Upper lobe of left lung (tissue), 6 donors: ENCODE data around the gene PNPLA5. TPM values are rescaled to one million over a fixed set of nuclear protein-coding genes. Genes with fewer than 3 reads are reported as not detected.
A peak's percentile ranks its signal among the peaks of the same experiment; 100 is the strongest.

Experiments
- ATAC-seq, 2 donors: fragments of 200-7000 bp; cut with Tn5 transposase; one replicate each; pipeline ENCODE4 v1.9.1; 2022; ENCODE audit warnings: mild to moderate bottlenecking in 2 of 2, moderate library complexity in 2 of 2; ENCODE audit not compliant: low FRiP score in 2 of 2
- DNase-seq, 2 donors: peaks; one replicate each; pipeline ENCODE4 v3.0.0-alpha.2; 2019 to 2020
- H3K27ac ChIP-seq, 4 donors: fragments of 200-600 bp; sonication (generic); one replicate each; pipeline ENCODE4 v1.5.1; 2016 to 2019
- H3K27me3 ChIP-seq, 4 donors: fragments of 200-600 bp; sonication (generic); one replicate each; pipeline ENCODE4 v1.5.1; 2017 to 2019
- H3K36me3 ChIP-seq, 4 donors: fragments of 200-600 bp; sonication (generic); one replicate each; pipeline ENCODE4 v1.5.1; 2016 to 2019
- H3K4me1 ChIP-seq, 4 donors: fragments of 200-600 bp; sonication (generic); one replicate each; pipeline ENCODE4 v1.5.1; 2018 to 2019
- H3K4me3 ChIP-seq, 4 donors: fragments of 200-600 bp; sonication (generic); one replicate each; pipeline ENCODE4 v1.5.1; 2017 to 2019; ENCODE audit warnings: mild to moderate bottlenecking in 2 of 4, moderate library complexity in 1 of 4
- H3K9me3 ChIP-seq, 4 donors: fragments of 200-600 bp; sonication (generic); one replicate each; pipeline ENCODE4 v1.5.1; 2018 to 2019
- EP300 ChIP-seq, 4 donors: sonication (generic); formaldehyde crosslinking; IDR thresholded peaks; one replicate each; pipeline ENCODE4 v1.5.1; 2017; ENCODE audit warnings: antibody characterized with exemption in 4 of 4, control low read depth in 2 of 4
- POLR2A ChIP-seq, 4 donors: fragments of 450-650 bp; IDR thresholded peaks; one replicate each; pipeline ENCODE4 v1.5.1; 2016 to 2017; ENCODE audit warnings: antibody characterized with exemption in 4 of 4, mild to moderate bottlenecking in 2 of 4
- POLR2AphosphoS5 ChIP-seq, 2 donors: sonication (generic); formaldehyde crosslinking; IDR thresholded peaks; one replicate each; pipeline ENCODE4 v1.5.1; 2017; ENCODE audit warnings: antibody characterized with exemption in 2 of 2
- WGBS, 2 donors: methylation state at CpG; one replicate each; pipeline ENCODE4 v1.1.5; 2017 to 2018; 5-methylcytosine and 5-hydroxymethylcytosine counted together
- total RNA-seq, 6 donors: library from RNA; depleted of rRNA in 4 of 6; stranded (reverse); fragments of >200 nt in 4 of 6; gene quantifications; one replicate each; pipeline versions ENCODE4 v1.1.0 to v1.2.1, GENCODE V29; 2016 to 2021
- TF ChIP-seq, protein P1 (sequence below), 6 experiments: fragments of 450-650 bp in 4 of 6; fragments of 200-600 bp in 2 of 6; sonication (generic) in 2 of 6; IDR thresholded peaks; one replicate each; pipeline ENCODE4 v1.5.1; 2016 to 2019; ENCODE audit warnings: antibody characterized with exemption in 6 of 6
- donor health status: DM: no; HTN: no; CAD: no; lungs with moderate emphysema.
- donor health status: DM: no; HTN: yes; CAD: no; lungs with severe emphysema.

The PNPLA5 gene
- total RNA-seq, 6 donors from 2014 or later: not detected

DNA sequence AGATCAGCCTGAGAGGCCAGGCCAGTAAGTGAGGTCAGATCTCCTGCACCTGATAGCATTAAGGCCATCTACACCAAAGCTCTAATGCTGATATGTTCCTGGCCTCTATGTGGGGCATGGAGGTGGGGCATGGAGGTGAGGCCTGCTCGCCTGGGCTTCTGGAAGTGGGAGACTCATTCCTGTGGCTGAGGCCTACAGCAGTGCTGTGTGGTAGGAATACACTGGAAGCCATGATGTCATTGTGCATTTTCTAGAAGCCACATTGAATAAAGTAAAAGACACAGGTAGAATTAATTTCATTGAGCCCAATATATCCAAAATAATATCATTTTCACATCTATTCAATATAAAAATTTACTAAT, 34.5 kb upstream of the PNPLA5 start:
- H3K4me1 ChIP-seq: peaks cover 9 to 17% (median 13%) of the 10 kb centered on the region in 4 donors
- WGBS, 2 donors: 75 to 82% methylated on average over 1 of the region's 1 CpG
- H3K4me3 ChIP-seq: no peak overlapping the region
- no peak overlapping the region for H3K27ac ChIP-seq
- DNase-seq (no peak), ATAC-seq (no peak)
- H3K36me3 ChIP-seq: no peaks in the 10 kb centered on the region
- TF ChIP-seq POLR2AphosphoS5 (IDR thresholded peaks at IDR 0.05) (no peak), EP300 (IDR thresholded peaks at IDR 0.05) (no peak), POLR2A (IDR thresholded peaks at IDR 0.05) (no peak)
- TF ChIP-seq, protein P1, sequence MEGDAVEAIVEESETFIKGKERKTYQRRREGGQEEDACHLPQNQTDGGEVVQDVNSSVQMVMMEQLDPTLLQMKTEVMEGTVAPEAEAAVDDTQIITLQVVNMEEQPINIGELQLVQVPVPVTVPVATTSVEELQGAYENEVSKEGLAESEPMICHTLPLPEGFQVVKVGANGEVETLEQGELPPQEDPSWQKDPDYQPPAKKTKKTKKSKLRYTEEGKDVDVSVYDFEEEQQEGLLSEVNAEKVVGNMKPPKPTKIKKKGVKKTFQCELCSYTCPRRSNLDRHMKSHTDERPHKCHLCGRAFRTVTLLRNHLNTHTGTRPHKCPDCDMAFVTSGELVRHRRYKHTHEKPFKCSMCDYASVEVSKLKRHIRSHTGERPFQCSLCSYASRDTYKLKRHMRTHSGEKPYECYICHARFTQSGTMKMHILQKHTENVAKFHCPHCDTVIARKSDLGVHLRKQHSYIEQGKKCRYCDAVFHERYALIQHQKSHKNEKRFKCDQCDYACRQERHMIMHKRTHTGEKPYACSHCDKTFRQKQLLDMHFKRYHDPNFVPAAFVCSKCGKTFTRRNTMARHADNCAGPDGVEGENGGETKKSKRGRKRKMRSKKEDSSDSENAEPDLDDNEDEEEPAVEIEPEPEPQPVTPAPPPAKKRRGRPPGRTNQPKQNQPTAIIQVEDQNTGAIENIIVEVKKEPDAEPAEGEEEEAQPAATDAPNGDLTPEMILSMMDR (IDR thresholded peaks at IDR 0.05): no peak
- H3K9me3 ChIP-seq: no peaks in the 10 kb centered on the region
- peaks cover 0 to 14% (median 6%) of the 10 kb centered on the region in 4 donors for H3K27me3 ChIP-seq

- no peak for DNase-seq
- no peak for TF ChIP-seq POLR2A (IDR thresholded peaks at IDR 0.05)
- ATAC-seq: peak in 1 of 2 donors; percentile 2
- H3K27me3 ChIP-seq: peaks cover 0 to 14% (median 6%) of the 10 kb centered on the region in 4 donors
- H3K9me3 ChIP-seq: no peaks in the 10 kb centered on the region
- no peak overlapping the region for H3K4me3 ChIP-seq
- 73 to 80% methylated on average over 2 to 6 of the region's 6 CpGs for WGBS, 2 donors
- H3K36me3 ChIP-seq: no peaks in the 10 kb centered on the region
- H3K4me1 ChIP-seq: peaks cover 9 to 17% (median 13%) of the 10 kb centered on the region in 4 donors
- no peak overlapping the region for H3K27ac ChIP-seq
Measured at GRCh38 chr22:43925433-43926348, 33.9 kb upstream of the PNPLA5 start.

DNA sequence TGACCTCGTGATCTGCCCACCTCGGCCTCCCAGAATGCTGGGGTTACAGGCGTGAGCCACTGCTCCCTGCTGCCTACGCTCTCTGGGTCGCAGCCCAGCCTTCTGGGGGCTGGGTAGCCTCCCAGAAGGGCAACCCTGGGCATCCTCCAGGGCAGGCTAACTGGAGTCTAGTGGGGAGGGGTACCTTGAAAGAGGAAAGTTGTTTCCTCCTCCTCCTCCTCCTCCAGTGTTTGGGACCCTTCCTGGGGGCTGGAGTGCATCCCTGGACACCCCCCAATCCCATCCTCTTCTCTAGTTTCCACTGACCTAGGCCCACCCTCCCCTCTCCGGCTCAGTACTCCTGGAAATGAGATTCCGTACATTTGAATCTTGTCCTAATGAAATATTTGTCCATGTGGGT, 33.1 kb upstream of the PNPLA5 start:
- no peaks in the 10 kb centered on the region for H3K36me3 ChIP-seq
- peaks cover 9 to 17% (median 13%) of the 10 kb centered on the region in 4 donors for H3K4me1 ChIP-seq
- H3K9me3 ChIP-seq: no peaks in the 10 kb centered on the region
- DNase-seq: no peak
- no peak overlapping the region for H3K27ac ChIP-seq
- peaks cover 0 to 14% (median 6%) of the 10 kb centered on the region in 4 donors for H3K27me3 ChIP-seq
- H3K4me3 ChIP-seq: peak overlapping the region in 3 of 4 donors; percentile 58 to 60 (median 58)
- 62 to 69% methylated on average over 3 to 7 of the region's 7 CpGs for WGBS, 2 donors
- no peak for ATAC-seq
- TF ChIP-seq POLR2A (IDR thresholded peaks at IDR 0.05): no peak
- no peak for TF ChIP-seq EP300 (IDR thresholded peaks at IDR 0.05)
- no peak for TF ChIP-seq POLR2AphosphoS5 (IDR thresholded peaks at IDR 0.05)
- TF ChIP-seq, protein P1 (IDR thresholded peaks at IDR 0.05): no peak

DNA sequence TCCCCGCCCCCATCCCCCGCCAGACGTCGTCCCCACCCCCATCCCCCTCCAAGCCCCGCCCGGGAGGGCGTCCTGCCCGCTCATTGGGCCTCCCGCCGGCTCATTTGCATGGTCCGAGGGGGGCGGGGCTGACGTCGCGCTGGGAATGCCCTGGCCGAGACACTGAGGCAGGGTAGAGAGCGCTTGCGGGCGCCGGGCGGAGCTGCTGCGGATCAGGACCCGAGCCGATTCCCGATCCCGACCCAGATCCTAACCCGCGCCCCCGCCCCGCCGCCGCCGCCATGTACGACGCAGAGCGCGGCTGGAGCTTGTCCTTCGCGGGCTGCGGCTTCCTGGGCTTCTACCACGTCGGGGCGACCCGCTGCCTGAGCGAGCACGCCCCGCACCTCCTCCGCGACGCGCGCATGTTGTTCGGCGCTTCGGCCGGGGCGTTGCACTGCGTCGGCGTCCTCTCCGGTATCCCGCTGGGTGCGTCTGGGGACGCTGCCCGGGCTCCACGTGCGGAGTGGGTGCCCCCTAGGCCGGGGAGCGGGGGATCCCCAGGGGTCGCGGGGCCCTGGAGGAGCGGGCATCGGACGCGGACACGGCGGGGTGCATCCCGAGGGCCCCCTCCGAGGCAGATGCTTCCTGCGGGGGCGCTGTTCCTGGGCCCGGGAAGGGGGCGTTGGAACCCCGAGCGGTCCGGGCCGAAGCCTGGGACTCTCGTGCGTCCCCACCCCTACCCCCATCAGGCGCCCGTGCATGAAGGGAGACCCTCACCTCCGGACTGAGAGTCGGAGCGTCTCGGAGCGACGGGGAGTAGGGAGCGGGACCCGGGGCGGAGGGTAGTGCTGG, 32.0 kb upstream of the PNPLA5 start, which contains the start of gene PNPLA3:
TSS of gene PNPLA3 (plus strand) at position 175 of the 834 bp plus-strand sequence. CDS start at position 282, 107 bp downstream.
- WGBS, 2 donors: 0 to 4% methylated on average over 15 to 72 of the region's 100 CpGs
- H3K4me3 ChIP-seq: peak within 1 kb of the TSS; percentile 26 to 60 (median 58)
- ATAC-seq (peak; percentile 83 to 96), DNase-seq (peak; percentile 89 to 96)
- H3K27ac ChIP-seq: peak within 1 kb of the TSS in 2 of 4 donors; percentile 13 to 68
- H3K27me3 ChIP-seq: peaks cover 0 to 14% (median 6%) of the 10 kb centered on the region in 4 donors
- H3K36me3 ChIP-seq: no peaks in the 10 kb centered on the region
- peaks cover 9 to 17% (median 13%) of the 10 kb centered on the region in 4 donors for H3K4me1 ChIP-seq
- no peaks in the 10 kb centered on the region for H3K9me3 ChIP-seq
- no peak for TF ChIP-seq EP300 (IDR thresholded peaks at IDR 0.05)
- TF ChIP-seq POLR2A (IDR thresholded peaks at IDR 0.05): peak in 1 of 4 donors; percentile 51
- TF ChIP-seq POLR2AphosphoS5 (IDR thresholded peaks at IDR 0.05): peak in 1 of 2 donors; percentile 73
- TF ChIP-seq, protein P1 (IDR thresholded peaks at IDR 0.05): peak in 1 of 6 experiments; percentile 17

DNA sequence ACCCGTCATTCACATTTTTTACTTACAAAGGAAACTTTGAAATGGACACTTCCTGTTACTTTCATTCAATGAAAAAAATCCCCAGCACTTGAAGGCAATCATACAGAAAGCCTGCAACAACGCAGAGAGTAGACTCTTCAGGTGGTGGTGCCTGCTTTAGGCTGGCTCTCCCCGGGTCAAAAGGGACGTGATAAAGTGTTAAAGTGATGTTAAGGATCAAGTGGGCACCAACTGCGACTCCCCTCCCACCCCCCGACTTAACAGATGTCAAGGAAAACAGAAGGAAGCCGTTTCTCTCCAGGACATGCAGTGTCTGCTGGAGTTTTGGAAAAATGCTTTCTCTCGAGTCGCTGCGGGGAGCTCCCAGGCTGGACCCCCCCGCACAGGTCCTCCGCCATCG, 31.4 kb upstream of the PNPLA5 start:
- H3K27me3 ChIP-seq: peaks cover 0 to 14% (median 6%) of the 10 kb centered on the region in 4 donors
- H3K36me3 ChIP-seq: no peaks in the 10 kb centered on the region
- DNase-seq (no peak), ATAC-seq (no peak)
- WGBS, 2 donors: 0 to 3% methylated on average over 6 to 13 of the region's 13 CpGs
- no peaks in the 10 kb centered on the region for H3K9me3 ChIP-seq
- H3K4me3 ChIP-seq: peak overlapping the region in 3 of 4 donors; percentile 58 to 60 (median 58)
- no peak for TF ChIP-seq EP300 (IDR thresholded peaks at IDR 0.05)
- no peak for TF ChIP-seq POLR2A (IDR thresholded peaks at IDR 0.05)
- TF ChIP-seq, protein P1 (IDR thresholded peaks at IDR 0.05): no peak
- TF ChIP-seq POLR2AphosphoS5 (IDR thresholded peaks at IDR 0.05): no peak
- H3K27ac ChIP-seq: no peak overlapping the region
- peaks cover 9 to 17% (median 13%) of the 10 kb centered on the region in 4 donors for H3K4me1 ChIP-seq
